T47D (cell line): Measurements from ENCODE around the gene TSPYL1.

Source experiments
- DNase-seq, 2 experiments: peaks; one replicate each; pipeline versions ENCODE4 v3.0.0 to v3.0.0-alpha.2; 2011 to 2012; ENCODE audit warnings: low read depth in 1 of 2, low spot score in 1 of 2
- JUND ChIP-seq: IDR thresholded peaks from 2 replicates; pipeline ENCODE4 v1.6.1; 2012; ENCODE audit warnings: low read depth
- in situ Hi-C: cut with HindIII; loops from 2 replicates; pipeline ENCODE4 v1.10.0; 2016; ENCODE audit warnings: low sequenced_read_pairs, low pct_unique_long_range_greater_than_20kb

TSPYL1 gene

GRCh38 chr6:116313101-116313776 is 33.5 kb upstream of the TSPYL1 start:
- no peak for DNase-seq
- TF ChIP-seq JUND: no peak
- in situ Hi-C loops: no loop called here

- no peak for DNase-seq
- no peak for TF ChIP-seq JUND
- in situ Hi-C loops: no loop called here
Observed at GRCh38 chr6:116309657-116310056, 29.9 kb upstream of the TSPYL1 start.

GRCh38 chr6:116309001-116309400 is 29.3 kb upstream of the TSPYL1 start:
- DNase-seq: no peak
- in situ Hi-C loops: no loop called here
- no peak for TF ChIP-seq JUND

- in situ Hi-C loops: no loop called here
- no peak for TF ChIP-seq JUND
- no peak for DNase-seq
Observed at GRCh38 chr6:116307633-116308032, 27.9 kb upstream of the TSPYL1 start.

- no peak for TF ChIP-seq JUND
- in situ Hi-C loops: no loop called here
- no peak for DNase-seq
Observed at GRCh38 chr6:116307001-116307400, 27.3 kb upstream of the TSPYL1 start.

GRCh38 chr6:116304538-116305097 is 24.9 kb upstream of the TSPYL1 start:
- DNase-seq: no peak
- in situ Hi-C loops: no loop called here
- no peak for TF ChIP-seq JUND

- in situ Hi-C loops: no loop called here
- TF ChIP-seq JUND: no peak
Observed at GRCh38 chr6:116301104-116301503, 21.4 kb upstream of the TSPYL1 start.

GRCh38 chr6:116300566-116300965 is 20.8 kb upstream of the TSPYL1 start:
- no peak for TF ChIP-seq JUND
- DNase-seq: no peak
- in situ Hi-C loops: no loop called here

More at GRCh38 chr6:116301104-116301503, 21.4 kb upstream of the TSPYL1 start:
- no peak for DNase-seq

GRCh38 chr6:116298973-116299372 is 19.2 kb upstream of the TSPYL1 start:
- in situ Hi-C loops: no loop called here
- TF ChIP-seq JUND: no peak
- DNase-seq: no peak

GRCh38 chr6:116298273-116298672 is 18.5 kb upstream of the TSPYL1 start:
- in situ Hi-C loops: no loop called here

GRCh38 chr6:116292553-116292952 is 12.8 kb upstream of the TSPYL1 start:
- DNase-seq: no peak
- in situ Hi-C loops: no loop called here
- no peak for TF ChIP-seq JUND

More at GRCh38 chr6:116298273-116298672, 18.5 kb upstream of the TSPYL1 start:
- no peak for TF ChIP-seq JUND
- DNase-seq: no peak

GRCh38 chr6:116291701-116292396 is 12.1 kb upstream of the TSPYL1 start:
- DNase-seq: no peak
- no peak for TF ChIP-seq JUND
- in situ Hi-C loops: no loop called here

- in situ Hi-C loops: no loop called here
- no peak for TF ChIP-seq JUND
Observed at GRCh38 chr6:116290799-116291198, 11.1 kb upstream of the TSPYL1 start.

More at GRCh38 chr6:116290799-116291198, 11.1 kb upstream of the TSPYL1 start:
- no peak for DNase-seq
